Activated naive CD4-positive, alpha-beta T cell treated with anti-CD3 and anti-CD28 coated beads, Interleukin-2, amount 50 U/mL, for 24 hours (primary cell): ENCODE measurements around the gene HECTD2.
"Not testable (repeated sequence)": the region's sequence is repeated elsewhere in the genome, so short reads cannot be mapped to it uniquely, and the experiment has no call there.

Experiments
- H3K27ac Mint-ChIP-seq: one replicate; pipeline ENCODE4 v1.8.0; 2021; ENCODE audit warnings: mild to moderate bottlenecking, mixed read lengths
- H3K27me3 Mint-ChIP-seq: one replicate; pipeline ENCODE4 v1.8.0; 2021; ENCODE audit warnings: mixed read lengths
- H3K36me3 Mint-ChIP-seq: one replicate; pipeline ENCODE4 v1.8.0; 2021; ENCODE audit warnings: mixed read lengths
- H3K4me1 Mint-ChIP-seq: one replicate; pipeline ENCODE4 v1.8.0; 2021; ENCODE audit warnings: mixed read lengths
- H3K4me3 Mint-ChIP-seq: one replicate; pipeline ENCODE4 v1.8.0; 2021; ENCODE audit warnings: mild to moderate bottlenecking, mixed read lengths
- H3K9me3 Mint-ChIP-seq: one replicate; pipeline ENCODE4 v1.8.0; 2021; ENCODE audit warnings: mixed read lengths

HECTD2 gene

DNA sequence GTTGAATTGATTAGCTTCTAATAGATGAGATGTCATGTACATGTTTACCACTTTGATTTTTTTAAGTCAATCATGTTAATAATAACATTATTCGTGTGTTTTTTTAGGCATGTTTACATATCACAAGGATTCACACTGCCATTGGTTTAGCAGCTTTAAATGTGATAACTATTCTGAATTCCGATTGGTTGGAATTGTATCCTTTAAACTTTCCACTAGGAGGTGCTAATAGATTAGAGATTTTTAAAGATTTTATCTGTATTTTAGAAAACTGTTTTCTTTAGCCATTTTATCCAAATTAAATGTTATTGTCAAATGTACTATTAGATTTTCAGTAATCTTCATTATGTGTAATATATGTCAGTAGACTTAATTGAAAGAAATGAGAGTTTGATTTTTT is 83.2 kb downstream of the HECTD2 start:
- Mint-ChIP-seq H3K4me1 (no peaks in the 10 kb centered on the region), H3K4me3 (no peak overlapping the region), H3K27ac (no peak overlapping the region), H3K36me3 (no peaks in the 10 kb centered on the region), H3K9me3 (no peaks in the 10 kb centered on the region), H3K27me3 (no peaks in the 10 kb centered on the region)

DNA sequence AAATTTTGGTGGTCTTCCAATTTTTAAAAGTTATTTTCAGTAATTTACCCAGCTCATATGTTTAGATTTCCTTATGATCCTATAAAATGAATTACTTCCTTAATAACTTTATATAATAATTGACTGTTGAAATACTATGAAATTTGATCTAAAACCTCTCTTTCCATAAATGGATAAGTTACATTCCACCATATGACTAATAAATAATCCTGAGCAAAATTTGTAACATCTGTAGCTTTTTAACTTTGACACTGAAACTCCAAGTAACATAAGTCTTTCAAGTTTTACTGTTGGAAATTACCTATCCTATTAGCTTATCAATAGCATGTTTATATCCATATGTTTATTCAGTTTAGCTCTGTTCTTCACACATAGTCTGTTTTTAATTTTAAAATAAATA is 85.3 kb downstream of the HECTD2 start:
- Mint-ChIP-seq H3K27me3 (no peaks in the 10 kb centered on the region), H3K27ac (no peak overlapping the region), H3K36me3 (peaks cover 3% of the 10 kb centered on the region), H3K9me3 (no peaks in the 10 kb centered on the region), H3K4me3 (no peak overlapping the region), H3K4me1 (no peaks in the 10 kb centered on the region)

DNA sequence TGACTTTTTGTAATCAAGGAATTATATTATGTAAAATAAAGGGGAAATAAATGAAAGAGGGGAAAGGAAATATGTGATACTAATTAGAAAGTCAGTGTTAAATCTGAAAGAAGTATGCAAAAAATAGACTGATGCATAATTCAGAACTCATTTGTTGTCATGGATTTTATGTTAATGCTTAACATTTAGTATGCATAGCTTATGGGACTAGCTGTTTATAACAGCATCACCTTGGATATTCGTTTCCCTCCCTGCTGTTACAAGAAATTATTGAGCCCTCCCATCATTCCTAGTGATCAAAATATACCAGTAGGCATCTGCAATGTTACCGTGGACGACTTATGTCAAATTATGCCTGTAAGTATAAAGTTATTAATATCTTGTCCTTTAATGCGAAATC is 85.9 kb downstream of the HECTD2 start:
- H3K36me3 Mint-ChIP-seq, result peaks cover 3% of the 10 kb centered on the region
- H3K4me3 Mint-ChIP-seq, result no peak overlapping the region
- H3K27ac Mint-ChIP-seq, result no peak overlapping the region
- H3K4me1 Mint-ChIP-seq, result no peaks in the 10 kb centered on the region
- no peaks in the 10 kb centered on the region for H3K27me3 Mint-ChIP-seq
- no peaks in the 10 kb centered on the region for H3K9me3 Mint-ChIP-seq

DNA sequence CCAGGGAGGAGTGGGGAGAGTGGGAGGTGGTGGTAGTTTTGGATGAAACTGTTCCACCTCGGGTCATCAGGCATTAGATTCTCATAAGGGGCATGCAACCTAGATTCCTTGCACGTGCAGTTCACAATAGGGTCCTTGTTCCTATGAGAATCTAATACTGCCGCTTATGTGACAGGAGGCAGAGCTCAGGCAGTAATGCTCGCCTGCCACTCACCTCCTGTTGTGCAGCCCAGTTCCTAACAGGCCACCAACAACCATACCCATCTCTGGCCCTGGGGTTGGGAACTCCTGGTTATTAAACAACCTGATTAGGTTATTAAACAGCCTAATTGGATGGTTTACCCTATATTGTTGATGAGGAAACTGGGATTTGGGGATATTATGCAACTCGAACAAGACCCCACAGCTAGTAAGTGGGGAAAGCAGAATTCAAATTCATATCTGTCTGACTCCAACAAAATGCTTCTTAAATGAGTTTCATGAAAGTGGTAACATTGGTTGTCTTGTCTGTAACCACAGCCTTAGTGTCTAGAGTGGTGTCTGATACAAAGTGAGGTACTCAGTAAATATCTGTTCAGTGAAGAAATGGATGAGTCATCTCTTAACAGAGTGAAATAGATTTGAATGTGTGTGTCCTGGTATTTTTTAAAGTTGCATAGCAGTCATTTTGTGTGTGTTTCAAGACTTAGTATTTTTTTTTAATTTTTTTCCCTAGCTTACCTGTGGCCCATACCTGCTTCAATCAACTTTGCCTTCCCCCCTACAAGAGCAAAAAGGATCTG is 101.6 kb downstream of the HECTD2 start:
- H3K27ac Mint-ChIP-seq, result no peak overlapping the region
- H3K4me3 Mint-ChIP-seq, result no peak overlapping the region
- no peaks in the 10 kb centered on the region for H3K27me3 Mint-ChIP-seq
- H3K4me1 Mint-ChIP-seq, result no peaks in the 10 kb centered on the region
- H3K9me3 Mint-ChIP-seq, result no peaks in the 10 kb centered on the region
- H3K36me3 Mint-ChIP-seq, result no peaks in the 10 kb centered on the region

DNA sequence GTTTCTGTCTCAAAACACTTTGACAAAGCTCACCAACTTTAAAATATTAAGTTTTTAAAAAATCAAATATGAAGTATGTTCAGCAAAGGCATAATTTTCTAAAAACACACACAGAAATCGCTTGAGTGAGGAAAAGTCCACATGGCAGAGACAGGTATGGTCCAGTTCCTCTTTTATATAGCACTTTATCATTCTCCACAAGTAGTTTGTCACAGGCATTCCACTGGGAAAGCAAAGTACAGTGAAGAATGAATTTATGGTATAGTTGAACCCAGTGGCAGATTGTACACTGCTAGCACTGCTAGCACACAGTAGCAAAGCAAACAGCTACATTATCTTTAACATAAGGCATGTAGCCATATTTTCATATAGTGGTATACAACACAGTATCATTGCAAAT is 102.3 kb downstream of the HECTD2 start:
- H3K4me3 Mint-ChIP-seq, result no peak overlapping the region
- H3K27me3 Mint-ChIP-seq, result no peaks in the 10 kb centered on the region

DNA sequence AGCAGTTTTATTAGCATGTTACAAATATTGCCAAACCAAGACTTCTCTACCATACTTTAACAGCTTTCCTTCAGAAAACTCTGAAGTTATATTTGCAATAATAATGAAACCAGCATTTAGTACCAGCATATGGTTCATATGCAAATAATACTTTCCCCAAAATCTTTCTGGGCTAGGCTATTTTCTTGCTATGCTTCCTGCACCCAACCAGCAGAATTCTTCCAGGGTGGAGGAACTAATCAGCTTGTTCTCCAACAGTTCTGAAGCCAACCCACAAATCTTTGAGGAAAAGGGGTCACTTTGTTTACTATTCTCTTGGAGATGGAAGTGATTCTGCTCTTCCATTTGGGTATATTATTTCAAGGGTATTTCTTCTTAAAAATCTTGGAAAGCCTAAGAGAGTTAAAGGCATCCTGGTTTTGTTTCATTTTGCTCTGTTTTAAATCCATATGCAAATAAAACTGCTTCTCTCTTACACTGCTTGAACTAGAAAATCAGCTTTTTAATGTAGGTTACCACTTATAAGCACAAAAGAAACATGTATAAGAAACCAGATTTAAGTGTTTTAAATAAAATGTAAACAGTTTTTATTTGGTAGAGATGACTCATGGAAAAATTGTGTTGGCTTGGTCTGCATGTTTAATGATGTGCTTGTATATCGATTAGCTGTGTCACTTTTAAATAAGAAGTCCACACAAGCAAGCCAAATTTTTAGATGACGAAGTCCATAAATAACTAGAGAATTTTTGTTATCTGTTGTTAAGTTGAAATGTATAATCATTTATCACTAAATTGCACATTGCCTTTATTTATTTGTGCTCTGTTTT is 103.7 kb downstream of the HECTD2 start:
- H3K36me3 Mint-ChIP-seq, result no peaks in the 10 kb centered on the region
- peaks cover 6% of the 10 kb centered on the region for H3K9me3 Mint-ChIP-seq
- H3K4me1 Mint-ChIP-seq, result no peaks in the 10 kb centered on the region
- no peak overlapping the region for H3K27ac Mint-ChIP-seq
- H3K27me3 Mint-ChIP-seq, result no peaks in the 10 kb centered on the region
- no peak overlapping the region for H3K4me3 Mint-ChIP-seq

More for the DNA sequence above, 102.3 kb downstream of the HECTD2 start:
- H3K36me3 Mint-ChIP-seq, result no peaks in the 10 kb centered on the region
- H3K9me3 Mint-ChIP-seq, result peaks cover under 1% of the 10 kb centered on the region
- H3K27ac Mint-ChIP-seq, result no peak overlapping the region
- H3K4me1 Mint-ChIP-seq, result no peaks in the 10 kb centered on the region

DNA sequence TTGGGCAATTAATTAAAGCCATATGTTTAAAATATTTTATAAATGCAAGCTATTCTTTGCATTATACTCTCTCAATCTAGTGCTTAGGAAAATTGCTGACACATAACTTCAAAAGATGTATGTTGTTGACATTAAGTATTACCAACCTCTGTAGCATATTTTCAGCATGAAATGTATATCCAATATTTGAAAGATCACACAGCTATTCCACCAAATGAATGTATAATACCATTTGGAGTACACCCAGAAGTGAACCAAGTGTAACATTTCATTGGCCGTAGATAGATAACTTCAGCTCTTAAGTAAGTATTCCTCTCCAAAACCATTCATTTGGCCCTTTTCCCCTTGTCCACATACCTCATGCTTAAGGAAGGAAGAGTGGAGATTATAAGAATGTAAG is 104.6 kb downstream of the HECTD2 start:
- Mint-ChIP-seq H3K9me3 (peaks cover 6% of the 10 kb centered on the region), H3K27ac (no peak overlapping the region), H3K36me3 (no peaks in the 10 kb centered on the region), H3K4me3 (no peak overlapping the region), H3K27me3 (no peaks in the 10 kb centered on the region), H3K4me1 (no peaks in the 10 kb centered on the region)

DNA sequence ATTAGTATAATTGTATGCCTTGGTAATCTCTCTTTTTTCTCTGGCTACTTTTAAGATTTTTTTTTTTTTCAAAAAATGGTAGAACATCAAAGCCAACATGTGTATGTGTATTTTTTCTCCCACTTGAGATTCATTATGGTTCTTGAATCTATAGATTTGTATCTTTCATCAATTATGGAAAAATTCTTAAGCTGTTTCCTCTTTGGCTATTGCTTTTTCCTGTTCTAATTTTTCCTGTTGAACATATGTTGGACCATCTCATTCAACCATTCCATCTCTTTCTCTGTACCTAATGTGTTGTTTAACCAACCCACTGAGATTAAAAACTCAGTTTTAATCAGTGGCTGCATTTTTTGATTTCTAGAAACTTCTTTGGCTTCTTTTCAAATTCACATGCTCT is 107.2 kb downstream of the HECTD2 start:
- peaks cover 6% of the 10 kb centered on the region for H3K9me3 Mint-ChIP-seq
- no peaks in the 10 kb centered on the region for H3K36me3 Mint-ChIP-seq
- no peak overlapping the region for H3K27ac Mint-ChIP-seq
- no peaks in the 10 kb centered on the region for H3K4me1 Mint-ChIP-seq
- H3K4me3 Mint-ChIP-seq, result no peak overlapping the region
- peaks cover 1% of the 10 kb centered on the region for H3K27me3 Mint-ChIP-seq

DNA sequence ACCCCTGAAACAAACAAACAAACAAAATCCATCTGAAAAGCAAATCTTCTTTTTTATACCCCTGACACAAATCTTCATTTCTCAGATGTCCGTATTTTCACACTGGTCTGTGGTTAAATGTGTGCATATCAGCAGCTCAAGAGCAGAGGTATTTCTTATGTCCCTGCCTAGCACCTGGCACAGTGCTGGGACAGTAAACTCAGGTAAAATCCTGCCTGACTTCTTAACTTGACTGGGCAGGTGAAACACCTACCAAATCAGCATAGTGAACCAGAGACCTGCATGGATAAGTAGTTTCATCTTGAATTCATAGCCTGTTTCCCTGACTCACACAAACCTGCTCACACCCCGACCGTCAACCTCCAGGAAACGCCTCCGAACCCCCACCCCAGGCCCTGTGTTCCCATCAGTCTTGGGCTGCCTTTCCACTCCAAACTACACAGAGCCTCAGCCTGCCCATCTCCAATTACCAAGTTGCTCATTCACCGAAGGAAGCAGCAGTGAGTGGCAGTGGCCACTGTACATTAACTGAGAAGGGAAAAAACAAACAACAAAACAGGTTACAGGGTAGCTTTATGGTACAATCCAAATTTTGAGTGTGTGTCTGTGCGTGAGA is 109.9 kb downstream of the HECTD2 start:
- Mint-ChIP-seq H3K27me3 (peaks cover 1% of the 10 kb centered on the region), H3K4me1 (no peaks in the 10 kb centered on the region), H3K4me3 (no peak overlapping the region), H3K36me3 (no peaks in the 10 kb centered on the region), H3K27ac (no peak overlapping the region), H3K9me3 (peaks cover 6% of the 10 kb centered on the region)

DNA sequence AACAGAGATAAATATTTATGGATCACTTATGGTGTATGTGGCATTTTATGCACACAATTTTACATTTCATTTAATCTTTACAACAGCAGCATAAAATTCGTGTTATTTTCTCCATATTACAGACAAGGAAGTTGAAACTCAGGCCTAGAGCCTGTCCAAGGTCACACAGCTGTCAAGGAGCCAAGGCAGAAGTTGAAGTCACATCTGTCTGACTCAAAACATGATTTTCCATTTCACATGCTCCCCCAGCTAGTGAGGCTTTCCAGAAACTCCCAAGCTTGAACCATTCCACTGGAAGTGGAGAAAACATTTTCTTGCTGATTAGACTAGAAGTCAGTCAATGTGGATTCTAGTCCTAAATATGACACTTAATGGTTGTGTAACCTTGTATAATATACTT is 110.5 kb downstream of the HECTD2 start:
- Mint-ChIP-seq H3K27me3 (peaks cover 1% of the 10 kb centered on the region), H3K4me3 (no peak overlapping the region), H3K27ac (no peak overlapping the region), H3K4me1 (no peaks in the 10 kb centered on the region), H3K36me3 (no peaks in the 10 kb centered on the region), H3K9me3 (peaks cover 6% of the 10 kb centered on the region)

DNA sequence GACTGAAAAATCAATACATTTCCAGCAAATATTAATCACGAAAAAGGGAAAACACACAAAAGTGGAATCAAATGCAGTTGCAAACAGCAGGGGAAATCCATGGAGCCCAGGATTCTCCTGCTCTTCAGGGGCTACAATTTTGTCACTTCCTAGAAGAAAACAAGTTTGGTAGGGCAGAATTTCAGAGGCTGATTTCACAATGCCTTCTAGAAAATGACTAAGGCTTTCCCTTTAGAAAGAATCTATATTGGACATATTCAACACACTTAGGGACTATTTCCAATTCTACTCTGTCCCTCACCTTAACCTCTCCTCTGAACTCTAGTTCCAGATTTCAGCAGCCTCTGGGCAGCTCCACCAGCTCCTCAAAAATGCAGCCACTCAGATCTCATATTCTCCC is 111.3 kb downstream of the HECTD2 start:
- Mint-ChIP-seq H3K27me3 (peaks cover 1% of the 10 kb centered on the region), H3K9me3 (peaks cover 6% of the 10 kb centered on the region), H3K4me3 (no peak overlapping the region), H3K27ac (no peak overlapping the region), H3K36me3 (no peaks in the 10 kb centered on the region), H3K4me1 (no peaks in the 10 kb centered on the region)

DNA sequence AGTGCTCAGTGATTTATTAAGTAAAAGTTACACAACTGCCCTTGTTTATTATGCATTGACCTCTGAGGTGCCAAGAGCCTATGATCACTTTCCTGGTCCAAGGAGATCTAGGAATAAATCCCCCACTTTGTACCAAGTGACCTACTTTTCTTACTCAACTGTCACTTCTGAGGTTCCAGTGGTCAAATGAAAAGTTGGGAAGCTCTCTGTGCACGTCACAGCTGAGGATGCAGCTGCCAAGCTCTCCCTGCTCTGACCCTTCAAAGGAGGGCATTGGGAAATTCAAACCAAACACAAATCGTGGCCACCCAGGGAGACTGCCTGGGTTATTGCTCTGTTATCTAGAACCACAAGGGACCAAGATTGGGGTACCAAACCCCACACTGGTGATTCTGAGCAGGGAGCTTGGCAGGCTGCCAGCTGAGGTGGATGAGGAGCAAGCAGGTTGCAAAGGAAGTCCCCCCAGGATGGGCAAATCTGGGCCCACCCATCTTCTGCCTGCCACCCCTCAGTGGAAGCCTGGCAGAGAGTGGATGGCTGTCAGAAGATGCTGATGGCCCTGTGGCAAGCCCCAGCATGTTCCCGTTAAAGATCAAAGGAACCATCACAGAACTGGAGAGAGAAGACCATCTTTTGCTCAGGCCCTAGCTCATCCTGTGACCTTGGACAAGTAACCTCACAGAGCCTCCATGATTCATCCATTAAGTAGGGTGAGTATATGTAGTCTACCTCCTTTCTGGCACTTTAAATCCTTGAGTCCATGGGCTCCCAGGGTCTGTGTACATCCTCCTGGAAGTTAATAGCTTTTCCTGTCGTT is 116.0 kb downstream of the HECTD2 start:
- peaks cover 10% of the 10 kb centered on the region for H3K27me3 Mint-ChIP-seq
- no peaks in the 10 kb centered on the region for H3K4me1 Mint-ChIP-seq
- H3K4me3 Mint-ChIP-seq, result no peak overlapping the region
- no peaks in the 10 kb centered on the region for H3K9me3 Mint-ChIP-seq
- H3K27ac Mint-ChIP-seq, result no peak overlapping the region
- no peaks in the 10 kb centered on the region for H3K36me3 Mint-ChIP-seq

DNA sequence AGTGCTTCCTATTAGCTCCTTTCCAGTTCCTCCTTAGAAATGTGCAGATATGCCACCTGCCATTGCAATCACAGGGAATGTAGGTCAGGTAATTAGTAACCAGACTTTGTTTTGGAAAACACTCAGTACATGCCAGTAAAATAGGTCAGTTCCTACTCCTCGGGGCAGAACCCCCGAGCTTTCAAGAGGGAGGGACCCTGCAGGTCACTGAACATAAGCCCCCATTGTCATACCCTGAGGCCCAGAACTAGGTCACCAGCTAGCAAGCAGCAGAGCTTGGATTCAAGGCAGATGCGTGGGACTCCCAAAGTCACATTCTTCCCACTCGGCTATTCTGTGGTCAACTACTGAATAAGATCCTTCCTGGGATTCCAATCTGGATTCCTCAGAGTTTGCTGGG is 117.9 kb downstream of the HECTD2 start:
- H3K4me3 Mint-ChIP-seq, result no peak overlapping the region
- H3K27me3 Mint-ChIP-seq, result peaks cover 11% of the 10 kb centered on the region
- H3K36me3 Mint-ChIP-seq, result no peaks in the 10 kb centered on the region
- no peaks in the 10 kb centered on the region for H3K4me1 Mint-ChIP-seq
- no peak overlapping the region for H3K27ac Mint-ChIP-seq
- no peaks in the 10 kb centered on the region for H3K9me3 Mint-ChIP-seq

DNA sequence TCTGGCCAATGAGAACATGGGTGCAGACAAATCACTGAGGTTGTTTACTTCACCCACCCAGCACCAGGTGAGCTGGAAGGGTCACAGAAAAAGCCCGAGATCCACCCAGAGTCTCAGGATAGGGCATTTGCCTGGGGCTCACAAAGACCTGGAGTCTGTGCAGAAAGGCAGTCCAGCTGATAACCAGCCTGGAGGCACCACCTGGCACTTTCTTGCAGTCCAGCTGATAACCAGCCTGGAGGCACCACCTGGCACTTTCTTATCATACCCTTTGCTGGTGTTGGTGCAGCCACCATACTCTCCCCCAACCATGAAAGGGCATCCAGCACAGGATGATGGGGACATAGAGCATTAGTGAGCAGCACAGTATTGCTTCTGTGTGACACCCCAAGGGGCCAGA is 118.6 kb downstream of the HECTD2 start:
- Mint-ChIP-seq H3K4me3 (no peak overlapping the region), H3K9me3 (no peaks in the 10 kb centered on the region), H3K27ac (no peak overlapping the region), H3K36me3 (no peaks in the 10 kb centered on the region), H3K27me3 (peaks cover 11% of the 10 kb centered on the region), H3K4me1 (no peaks in the 10 kb centered on the region)

DNA sequence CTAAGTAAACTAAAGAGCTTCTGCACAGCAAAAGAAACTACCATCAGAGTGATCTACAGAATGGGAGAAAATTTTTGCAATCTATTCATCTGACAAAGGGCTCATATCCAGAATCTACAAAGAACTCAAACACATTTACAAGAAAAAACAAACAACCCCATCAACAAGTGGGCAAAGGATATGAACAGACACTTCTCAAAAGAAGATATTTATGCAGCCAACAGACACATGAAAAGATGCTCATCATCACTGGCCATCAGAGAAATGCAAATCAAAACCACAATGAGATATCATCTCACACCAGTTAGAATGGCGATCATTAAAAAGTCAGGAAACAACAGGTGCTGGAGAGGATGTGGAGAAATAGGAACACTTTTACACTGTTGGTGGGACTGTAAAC is 124.6 kb downstream of the HECTD2 start:
- H3K27me3 Mint-ChIP-seq, H3K9me3 Mint-ChIP-seq, H3K27ac Mint-ChIP-seq, H3K36me3 Mint-ChIP-seq, H3K4me3 Mint-ChIP-seq, H3K4me1 Mint-ChIP-seq: not testable (repeated sequence)
